Measurements from ENCODE around the gene C5.
A peak's percentile ranks its signal among the peaks of the same experiment; 100 is the strongest.
"Not testable (repeated sequence)": the region's sequence is repeated elsewhere in the genome, so short reads cannot be mapped to it uniquely, and the experiment has no call there.

Gene C5

DNA sequence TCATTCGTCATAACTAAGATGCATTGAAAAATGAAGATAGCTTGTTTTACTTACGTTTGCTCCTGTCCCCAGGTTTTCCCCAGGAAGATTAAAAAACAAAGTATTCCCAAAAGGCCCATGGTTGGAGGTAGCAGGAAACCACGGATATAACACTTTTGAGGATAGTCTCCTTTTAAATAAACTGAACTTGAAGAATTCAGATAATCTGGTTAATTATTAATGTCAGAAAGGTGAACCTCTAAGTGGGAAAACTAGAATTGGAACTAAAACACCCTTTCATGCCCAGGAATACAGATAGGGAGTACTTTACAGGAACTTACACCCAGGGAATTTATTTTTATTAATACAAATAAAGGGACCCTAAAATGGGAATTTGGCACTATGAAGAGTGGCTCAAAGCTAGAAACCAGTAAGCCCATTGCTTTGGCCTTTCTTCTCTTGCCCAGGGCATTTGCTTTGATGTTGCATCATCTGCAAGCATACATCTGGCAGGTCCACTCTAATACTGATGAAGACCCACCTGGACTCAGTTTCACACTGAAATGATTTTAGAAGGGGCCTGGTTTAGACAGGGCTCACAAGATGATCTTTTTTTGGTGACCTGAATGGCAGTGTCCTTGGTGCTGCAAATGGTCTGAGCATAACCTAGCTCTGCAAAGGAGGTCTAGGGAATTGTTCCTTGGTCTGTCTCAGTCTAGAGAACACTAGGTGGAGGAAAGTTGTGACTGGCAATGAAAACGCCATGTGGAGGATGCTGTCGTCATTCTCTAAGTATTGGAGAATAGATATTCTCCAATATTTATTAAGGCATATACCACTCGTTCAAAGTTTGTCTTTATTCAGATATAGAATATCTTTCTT, at the start of gene C5:
TSS of gene C5 (minus strand) at position 148 of the 861 bp plus-strand sequence. CDS start at position 119, 29 bp downstream.
- no peak for DNase-seq

DNA sequence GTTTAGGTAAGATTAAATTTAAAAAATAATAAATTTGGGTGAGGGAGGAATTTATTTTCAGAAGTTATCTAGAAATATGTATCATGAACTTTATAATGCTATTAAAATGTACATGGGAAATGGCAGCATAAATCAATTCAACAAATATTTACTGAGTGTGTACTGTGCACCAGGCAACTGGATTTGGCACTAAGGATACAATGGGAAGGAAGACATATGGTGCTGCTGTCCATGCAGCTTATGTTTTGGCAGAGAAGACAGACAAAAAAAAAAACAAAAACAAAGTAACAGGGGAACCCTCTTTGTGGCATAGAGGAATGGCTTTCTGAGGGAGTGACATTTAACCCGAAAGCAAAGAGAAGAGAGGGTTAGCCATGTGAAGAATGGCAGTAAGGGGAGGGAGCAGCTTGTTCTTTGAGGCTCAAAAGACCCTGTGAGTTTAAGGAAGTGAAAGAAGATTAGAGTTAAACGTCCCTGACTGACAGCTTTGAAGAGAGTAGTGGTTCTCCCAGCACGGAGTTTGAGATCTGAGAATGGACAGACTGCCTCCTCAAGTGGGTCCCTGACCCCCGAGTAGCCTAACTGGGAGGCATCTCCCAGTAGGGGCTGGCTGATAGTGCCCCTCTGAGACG, 48.6 kb upstream of the C5 start:
- DNase-seq, result no peak

DNA sequence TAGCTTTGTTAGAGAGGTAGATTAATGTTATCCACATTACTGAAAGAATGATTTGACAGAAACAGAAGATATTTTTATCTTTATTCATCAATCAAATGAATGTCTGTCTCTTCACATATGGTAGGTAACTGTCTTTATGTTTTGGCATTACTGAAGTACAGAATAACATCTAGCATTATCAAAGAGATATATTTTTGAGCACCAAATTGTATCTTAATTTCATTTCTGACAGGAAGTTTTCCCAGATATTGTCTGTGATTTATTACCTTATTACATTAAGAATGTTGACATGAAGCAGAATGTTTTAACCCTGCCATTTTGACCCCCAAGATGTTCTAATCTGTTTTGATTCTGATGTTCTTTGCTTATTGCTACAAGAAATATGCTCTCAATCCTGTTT, 45.0 kb upstream of the C5 start:
- DNase-seq, result no peak

DNA sequence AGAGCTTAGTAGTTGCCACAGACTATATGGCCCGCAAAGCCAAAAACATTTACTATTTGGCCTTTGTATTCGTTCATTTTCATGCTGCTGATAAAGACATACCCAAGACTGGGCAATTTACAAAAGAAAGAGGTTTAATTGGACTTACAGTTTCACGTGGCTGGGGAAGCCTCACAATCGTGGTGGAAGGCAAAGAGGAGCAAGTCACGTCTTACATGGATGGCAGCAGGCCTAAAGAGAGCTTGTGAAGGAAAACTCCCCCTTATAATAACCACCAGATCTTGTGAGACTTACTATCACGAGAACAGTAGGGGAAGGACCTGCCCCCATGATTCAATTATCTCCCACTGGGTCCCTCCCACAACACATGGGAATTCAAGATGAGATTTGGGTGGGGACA, 40.7 kb upstream of the C5 start:
- not testable (repeated sequence) for DNase-seq

DNA sequence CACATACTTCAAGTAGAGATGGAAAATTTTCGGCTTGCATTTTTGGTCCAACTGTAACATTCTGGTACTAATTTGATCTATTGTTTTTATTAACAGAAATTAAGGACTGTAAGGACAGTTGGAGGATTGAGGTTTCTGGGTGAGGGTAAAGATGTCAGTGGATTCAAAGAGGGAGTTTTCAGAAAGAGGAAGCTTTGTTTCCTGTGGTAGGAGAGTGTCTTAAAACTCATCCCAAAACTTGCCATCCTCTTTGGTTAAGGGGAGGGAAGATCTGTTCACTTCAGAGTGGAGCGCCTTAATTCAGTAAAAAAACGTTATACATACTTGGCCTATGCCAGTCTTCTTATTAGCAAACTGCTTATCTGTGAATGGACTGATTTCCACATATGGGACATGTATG, 38.5 kb upstream of the C5 start:
- no peak for DNase-seq

DNA sequence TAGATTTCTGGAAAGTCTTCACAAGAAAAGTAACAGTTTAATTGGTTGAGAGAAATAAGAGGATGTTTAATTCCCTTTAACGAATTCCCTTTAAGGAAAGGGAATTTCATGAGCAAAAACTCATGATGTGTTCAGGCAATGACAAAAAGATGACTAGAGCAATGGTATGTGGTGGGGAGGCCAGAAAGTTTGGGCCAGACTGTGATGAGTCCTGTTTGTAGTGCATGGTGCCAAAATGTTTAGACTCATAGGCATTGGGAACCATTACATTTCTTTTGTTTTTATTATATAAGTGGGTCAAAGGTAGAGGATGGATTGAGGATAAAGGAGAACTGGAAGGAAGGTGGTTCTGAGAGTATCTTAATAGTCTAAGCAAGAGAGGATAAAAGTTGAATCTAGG, 35.6 kb upstream of the C5 start:
- no peak for DNase-seq

DNA sequence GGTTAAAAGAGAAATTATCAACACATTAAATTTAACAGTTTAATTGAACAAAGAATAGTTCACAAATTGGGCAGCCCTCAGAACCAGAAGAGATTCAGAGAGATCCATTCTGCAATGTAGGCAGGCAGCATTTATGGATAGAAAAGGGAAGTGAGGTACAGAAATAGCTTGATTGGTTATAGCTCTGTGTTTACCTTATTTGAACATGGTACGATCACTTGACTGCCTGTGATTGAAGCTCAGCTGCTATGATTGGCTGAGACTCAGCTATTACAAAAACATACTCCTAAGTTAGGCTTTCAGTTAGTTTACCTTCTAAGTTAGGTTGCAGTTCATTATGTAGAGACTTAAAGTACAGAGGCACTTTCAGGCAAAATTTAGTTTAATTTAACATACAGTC, 32.0 kb upstream of the C5 start:
- DNase-seq, result no peak

DNA sequence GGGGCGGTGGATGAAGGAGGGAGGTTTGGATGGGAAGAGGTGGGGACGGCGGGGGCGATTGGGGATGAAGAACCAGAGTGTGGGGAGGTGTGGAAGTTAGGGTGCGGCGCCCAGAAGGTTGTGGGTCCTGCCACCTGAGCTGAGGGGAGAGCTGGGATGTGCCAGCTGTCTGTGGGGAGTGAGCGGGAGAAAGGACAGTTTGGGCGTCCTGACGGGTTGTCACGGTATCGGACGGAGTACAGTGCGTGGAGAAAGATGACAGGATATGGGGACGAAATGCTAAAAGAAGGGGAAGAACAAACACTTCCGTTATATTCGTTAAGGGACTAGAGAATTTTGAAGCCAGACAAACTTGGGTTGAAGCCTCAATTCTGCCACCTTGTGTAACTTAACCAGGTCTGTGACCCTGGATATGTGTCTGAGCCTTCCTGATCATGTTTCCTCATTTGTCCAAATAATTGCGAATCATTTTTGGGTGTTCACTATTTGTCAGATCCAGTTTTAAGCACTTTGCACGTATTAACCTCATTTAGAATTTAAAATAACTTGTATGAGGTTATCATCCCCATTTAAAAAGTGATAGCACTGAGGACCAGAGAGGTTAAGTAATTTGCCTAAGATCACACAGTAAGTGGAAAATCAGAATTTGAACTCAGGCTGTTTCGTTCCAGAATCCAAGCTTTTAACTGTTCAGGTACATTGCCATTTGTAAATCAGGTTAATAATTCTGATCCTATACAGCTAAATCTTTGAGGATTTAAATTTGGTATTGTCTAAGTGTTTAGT, 25.4 kb upstream of the C5 start:
- peak in 1 of 2 experiments; percentile 19 for DNase-seq

DNA sequence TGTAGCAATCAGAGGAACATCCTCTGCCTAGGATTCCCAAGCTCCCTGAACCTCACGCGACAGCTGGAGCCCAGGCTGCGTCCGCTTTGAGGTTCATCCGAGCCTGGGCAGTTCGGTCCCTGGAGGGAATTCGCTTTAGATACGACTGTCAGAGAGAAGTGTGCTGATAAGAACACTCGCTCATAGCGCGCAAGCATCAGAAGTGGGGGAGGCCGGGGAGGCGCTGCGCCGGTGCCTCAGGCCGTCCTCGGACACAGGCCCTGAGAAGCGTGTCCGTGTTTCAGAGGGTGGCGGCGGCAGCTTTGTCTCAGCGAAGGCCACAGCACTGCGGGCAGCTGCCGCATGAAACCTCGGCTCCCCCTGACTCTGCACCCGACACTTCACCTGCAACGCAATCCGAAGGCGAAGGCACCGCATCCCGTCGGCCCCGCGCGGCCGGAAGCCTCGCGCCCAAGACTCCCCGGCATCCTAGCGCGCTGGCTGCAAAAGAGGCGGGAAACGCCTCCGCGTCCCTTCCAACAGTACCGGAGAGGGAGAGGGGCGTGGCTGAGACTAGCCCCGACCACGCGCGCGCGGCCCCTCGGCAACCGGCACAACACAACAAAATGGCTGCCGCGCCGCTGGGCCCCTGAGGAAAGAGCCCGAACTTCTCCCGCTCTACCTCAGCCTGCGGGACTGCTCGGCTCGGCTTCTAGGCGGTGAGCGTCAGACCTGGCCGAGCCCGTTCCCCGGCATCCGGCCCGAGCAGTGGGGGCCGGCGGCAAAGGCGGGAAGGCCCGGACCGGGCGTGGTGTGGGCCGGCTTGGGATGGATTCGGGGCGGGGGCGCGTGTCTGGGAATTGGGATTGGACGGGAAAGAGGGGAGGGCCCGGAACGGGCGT, 24.5 kb upstream of the C5 start, which contains the start of gene CNTRL:
TSS of gene CNTRL (plus strand) at position 586 of the 881 bp plus-strand sequence. CDS start 13,372 bp downstream, outside the sequence.
- peak; percentile 80 to 83 for DNase-seq

DNA sequence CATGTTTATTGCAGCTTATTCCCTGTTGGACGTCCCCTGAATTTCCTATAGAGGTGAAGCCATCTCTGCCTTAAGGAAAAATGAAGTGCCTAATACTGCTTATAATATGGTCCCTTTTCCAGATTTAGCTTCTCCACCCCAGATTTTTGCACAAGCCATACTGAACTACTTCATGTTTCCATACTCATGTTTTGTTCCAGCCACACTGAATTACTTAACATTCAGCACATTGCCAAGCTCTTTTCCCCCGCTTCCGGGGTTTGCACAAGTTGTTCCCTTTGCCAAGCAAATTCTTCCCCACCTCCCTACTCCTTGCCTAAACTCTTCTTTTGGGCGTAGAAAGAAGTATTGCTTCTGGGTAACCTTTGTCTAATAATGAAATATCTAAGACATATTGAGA, 23.0 kb upstream of the C5 start:
- DNase-seq, result no peak

DNA sequence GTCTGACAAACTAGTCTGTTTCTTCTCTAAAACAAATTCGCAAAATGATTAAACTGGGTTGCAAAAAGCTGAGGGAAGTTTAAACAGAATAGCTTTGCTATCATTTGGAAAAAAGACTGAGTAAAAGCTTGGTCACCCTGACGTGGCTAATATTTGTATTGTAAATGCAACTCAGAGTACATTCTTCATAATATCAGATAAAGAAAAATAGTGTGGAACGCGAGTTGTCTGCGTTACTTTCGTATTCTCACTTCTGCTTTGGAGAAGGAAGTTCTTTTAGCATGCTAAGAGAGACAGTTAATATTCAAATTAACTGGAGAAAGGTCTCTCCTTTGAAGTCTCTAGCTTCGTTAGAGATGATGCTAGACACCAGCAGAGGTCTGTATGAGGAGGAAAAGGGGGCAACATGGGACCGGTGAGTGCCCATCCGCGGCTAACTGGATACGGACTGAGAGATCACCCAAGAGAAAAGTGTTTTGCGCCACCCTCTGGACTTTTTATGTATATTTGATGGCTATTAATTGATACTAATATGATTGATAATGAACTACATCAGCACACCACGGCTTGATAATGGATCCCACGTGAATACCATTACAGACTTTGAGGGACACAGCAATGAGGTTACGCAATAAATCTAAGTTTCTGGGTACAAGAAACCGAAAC, 21.8 kb upstream of the C5 start:
- peak in 1 of 2 experiments; percentile 4 for DNase-seq

DNA sequence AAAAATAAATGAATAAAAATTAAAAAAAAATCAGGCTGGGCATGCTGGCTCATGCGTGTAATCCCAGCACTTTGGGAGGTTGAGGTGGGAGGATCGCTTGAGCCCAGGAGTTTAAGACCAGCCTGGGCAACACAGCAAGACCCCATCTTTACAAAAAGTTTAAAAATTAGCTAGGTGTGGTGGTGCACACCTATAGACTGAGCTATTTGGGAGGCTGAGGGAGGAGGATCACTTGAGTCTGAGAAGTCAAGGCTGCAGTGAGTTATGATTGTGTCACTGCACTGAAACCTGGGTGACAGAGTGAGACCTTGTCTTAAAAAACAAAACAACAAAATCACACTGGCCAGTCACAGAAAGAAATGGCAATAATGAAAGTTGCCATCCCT, 21.3 kb upstream of the C5 start:
- DNase-seq, result no peak

DNA sequence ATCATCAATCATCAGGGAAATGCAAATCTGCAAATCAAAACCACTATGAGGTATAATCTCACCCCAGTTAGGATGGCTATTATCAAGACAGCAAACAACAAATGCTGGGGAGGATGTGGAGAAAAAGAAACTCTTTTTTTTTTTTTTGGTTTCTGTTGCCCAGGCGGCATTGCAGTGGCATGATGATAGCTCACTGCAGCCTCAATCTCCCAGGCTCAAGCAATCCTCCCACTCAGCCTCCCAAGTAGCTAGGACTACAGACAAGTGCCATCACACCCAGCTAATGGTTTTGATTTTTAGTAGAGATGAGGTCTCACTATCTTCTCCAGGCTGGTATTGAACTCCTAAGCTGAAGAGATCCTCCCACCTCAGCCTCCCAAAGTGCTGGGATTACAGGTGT, 19.3 kb upstream of the C5 start:
- no peak for DNase-seq

DNA sequence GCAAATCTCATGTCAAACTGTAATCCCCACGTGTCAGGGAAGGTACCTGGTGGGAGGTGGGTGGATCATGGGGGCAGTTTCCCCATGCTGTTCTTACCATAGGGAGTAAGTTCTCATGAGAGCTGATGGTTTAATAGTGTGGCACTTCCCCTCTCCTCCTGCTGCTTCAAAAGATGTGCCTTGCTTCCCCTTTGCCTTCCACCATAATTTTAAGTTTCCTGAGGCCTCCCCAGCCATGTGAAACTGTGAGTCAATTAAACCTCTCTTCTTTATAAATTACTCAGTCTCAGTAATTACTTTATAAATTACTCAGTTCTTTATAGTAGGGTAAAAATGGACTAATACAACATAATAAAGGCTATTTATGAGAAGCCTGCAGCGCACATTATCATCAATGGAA, 17.6 kb upstream of the C5 start:
- DNase-seq, result no peak

DNA sequence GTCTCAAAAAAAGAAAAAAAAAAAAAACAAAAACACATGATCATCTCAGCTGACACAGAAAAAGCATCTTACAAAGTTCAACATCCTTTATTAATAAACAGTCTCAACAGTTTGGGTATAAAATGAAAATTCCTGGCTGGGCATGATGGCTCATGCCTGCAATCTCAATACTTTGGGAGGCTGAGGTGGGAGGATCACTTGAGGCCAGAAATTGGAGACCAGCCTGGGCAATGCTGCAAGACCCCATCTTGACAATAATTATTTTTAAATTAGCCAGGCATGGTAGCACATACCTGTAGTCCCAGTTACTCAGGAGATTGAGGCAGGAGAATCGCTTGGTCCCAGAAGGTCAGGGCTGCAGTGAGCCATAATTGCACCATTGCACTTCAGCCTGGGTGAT, 16.8 kb upstream of the C5 start:
- no peak for DNase-seq

DNA sequence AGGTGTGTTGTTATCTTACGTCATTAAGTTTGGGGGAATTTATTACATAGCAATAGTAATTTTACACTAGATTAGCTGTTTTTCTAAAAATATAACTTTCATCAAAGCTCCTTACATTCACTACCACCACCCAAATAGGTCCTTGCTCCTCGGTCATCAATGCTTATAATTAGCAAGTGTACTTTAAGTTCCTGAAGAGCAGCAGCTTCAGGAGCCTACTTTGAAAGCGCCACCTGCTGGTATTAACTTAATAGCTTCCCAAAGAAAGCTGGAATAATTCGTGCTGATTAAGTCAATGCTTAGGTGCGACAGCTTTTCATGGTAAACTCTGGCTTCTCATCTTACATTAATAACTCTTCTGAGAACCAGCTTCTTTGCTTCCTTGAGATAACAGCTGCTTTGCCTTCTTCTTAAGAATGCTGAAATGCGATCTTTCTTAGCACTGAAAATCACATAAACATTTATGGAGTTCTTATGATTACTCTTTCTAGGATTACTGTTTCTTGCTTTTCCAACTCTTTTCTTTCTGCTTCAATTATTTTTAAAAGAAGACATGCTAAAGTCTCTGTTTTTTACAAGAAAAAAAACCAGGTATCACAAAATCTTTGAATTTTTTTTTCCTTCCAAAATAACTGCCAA, 10.0 kb upstream of the C5 start:
- DNase-seq, result peak in 1 of 2 experiments; percentile 4

DNA sequence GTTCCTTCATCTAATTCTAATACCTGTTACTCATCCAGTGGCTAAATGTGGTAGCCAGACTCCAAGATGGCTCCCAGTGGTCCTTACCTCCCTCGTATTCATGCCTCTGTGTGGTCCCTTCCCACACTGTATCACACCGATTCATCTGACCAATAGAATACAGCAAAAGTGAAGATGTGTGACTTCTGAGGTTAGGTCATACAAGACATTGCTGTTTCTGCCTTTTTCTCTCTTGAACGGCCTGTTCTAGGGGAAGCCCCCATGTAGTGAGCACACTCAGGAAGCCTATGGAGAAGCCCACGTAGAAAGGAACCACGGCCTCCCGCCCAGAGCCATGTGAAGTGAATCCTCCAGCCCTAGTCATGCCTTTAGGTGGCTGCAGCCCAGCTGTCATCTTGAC, 9.4 kb upstream of the C5 start:
- DNase-seq, result no peak

DNA sequence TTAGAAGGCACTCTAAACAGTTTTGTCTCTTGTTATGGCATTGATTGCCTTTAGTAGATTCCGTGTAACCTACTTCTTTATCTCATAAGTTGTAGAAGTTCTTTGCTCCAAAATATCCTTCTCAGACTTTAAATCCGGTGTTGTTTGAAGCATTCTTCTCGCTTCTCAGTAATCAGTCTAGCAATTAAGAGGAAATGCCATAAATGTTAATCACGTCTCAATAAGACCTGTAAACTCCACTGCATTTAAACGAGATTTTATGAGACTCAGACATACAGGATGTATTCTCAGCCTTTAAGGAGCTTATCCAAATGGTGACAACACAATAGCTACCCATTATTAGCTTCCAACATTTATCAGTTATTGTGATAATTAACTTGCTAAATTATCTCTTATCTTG, 7.7 kb upstream of the C5 start:
- no peak for DNase-seq

DNA sequence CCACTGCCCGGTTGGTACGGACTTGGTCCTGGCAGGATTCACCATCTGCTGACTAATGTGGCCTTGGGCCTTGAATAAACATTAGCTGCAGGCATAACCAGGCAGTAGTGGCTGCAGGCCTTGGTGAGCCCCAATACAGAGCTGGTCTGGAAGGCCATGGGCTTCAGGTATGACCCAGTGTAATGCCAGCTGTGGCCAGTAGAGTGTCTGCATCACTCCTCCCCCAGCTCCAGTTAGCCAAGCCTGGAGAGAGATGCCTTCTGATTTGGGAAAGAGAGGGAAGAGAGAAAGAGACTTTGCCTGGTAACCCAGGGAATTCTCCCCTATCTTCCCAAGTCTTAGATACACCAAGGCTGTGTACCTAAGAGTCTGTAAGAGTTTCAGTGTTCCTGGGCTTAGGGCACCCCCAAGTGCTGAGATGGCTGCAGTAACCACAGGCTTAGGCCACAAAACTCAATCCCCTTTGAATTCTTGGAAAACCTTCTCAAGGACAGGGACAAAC, 5.6 kb upstream of the C5 start:
- DNase-seq, result no peak

DNA sequence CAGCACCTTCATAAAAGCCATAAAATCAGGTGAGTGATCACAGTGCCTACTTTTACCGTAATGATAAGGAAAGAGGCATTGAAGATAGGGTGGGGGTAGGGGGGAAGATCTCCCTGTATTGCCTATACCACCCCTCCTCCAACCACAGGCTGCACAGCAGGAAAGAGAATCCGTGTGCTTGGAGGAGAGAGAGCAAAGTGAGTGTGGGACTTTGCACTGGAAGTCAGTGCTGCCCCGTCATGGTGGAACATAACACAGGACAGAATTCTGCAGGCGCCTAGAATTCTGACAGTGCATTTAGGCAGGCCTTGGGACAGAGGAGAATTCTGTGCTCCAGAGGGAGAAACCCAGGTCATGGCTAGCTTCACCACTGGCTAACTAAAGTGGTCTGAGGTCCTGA, 3.5 kb upstream of the C5 start:
- DNase-seq, result no peak

DNA sequence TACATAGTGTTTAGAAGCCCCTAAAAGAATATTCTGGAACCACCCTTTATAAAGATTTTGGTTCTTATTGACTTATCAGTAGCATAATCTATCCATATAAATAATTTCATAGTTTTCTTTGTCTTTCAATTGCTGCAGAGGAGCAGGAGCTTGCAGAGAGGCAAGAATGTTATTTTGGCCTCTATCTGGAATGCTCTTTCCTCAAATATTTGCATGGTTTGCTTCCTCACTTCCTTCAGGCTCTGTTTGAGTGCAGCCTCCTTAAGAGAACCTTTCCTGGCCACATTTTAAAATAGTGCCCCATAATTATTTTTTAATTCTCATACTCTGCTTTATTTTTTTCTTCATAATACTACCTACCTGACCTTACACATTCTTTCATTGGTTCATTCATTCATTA, 1.5 kb downstream of the C5 start:
- no peak for DNase-seq

Measured in activated CD4-positive, alpha-beta T cell treated with anti-CD3 and anti-CD28 coated beads, Interleukin-2, amount 50 U/mL, for 4 hours (primary cell).